Uterus (tissue), 4 donors: ENCODE data around the gene CSNK1G3. TPM values are rescaled to one million over a fixed set of nuclear protein-coding genes. Genes with fewer than 3 reads are reported as not detected.
"Not testable (repeated sequence)": the region's sequence is repeated elsewhere in the genome, so short reads cannot be mapped to it uniquely, and the experiment has no call there.

Source experiments
- DNase-seq, 2 donors: peaks; one replicate each; pipeline ENCODE4 v3.0.0-alpha.2; 2019 to 2020
- H3K27ac ChIP-seq, 2 donors: fragments of 200-600 bp; sonication (generic); 1 replicate in 1 of 2; 2 replicates in 1 of 2; pipeline ENCODE4 v1.5.1; 2016 to 2018
- H3K27me3 ChIP-seq, 2 donors: fragments of 200-600 bp; sonication (generic); one replicate each; pipeline ENCODE4 v1.5.1; 2018 to 2019; ENCODE audit warnings: control low read depth in 1 of 2
- H3K36me3 ChIP-seq, 2 donors: fragments of 200-600 bp; sonication (generic); one replicate each; pipeline ENCODE4 v1.5.1; 2019; ENCODE audit warnings: control low read depth in 1 of 2
- H3K4me1 ChIP-seq, 2 donors: fragments of 200-600 bp; sonication (generic); one replicate each; pipeline ENCODE4 v1.5.1; 2018 to 2019; ENCODE audit warnings: control low read depth in 1 of 2
- H3K4me3 ChIP-seq, 2 donors: fragments of 200-600 bp; sonication (generic); 1 replicate in 1 of 2; 2 replicates in 1 of 2; pipeline ENCODE4 v1.5.1; 2018 to 2019; ENCODE audit warnings: mild to moderate bottlenecking in 1 of 2
- H3K9me3 ChIP-seq, 2 donors: fragments of 200-600 bp; sonication (generic); one replicate each; pipeline ENCODE4 v1.5.1; 2019; ENCODE audit warnings: control low read depth in 1 of 2
- POLR2A ChIP-seq, 2 donors: fragments of 450-650 bp; IDR thresholded peaks; one replicate each; pipeline ENCODE4 v1.6.1; 2016; ENCODE audit warnings: antibody characterized with exemption in 2 of 2, mild to moderate bottlenecking in 1 of 2, moderate library complexity in 1 of 2
- intact Hi-C: fragments of 100-400 bp; cut with DNase I; formaldehyde crosslinking; loops from one replicate; pipeline ENCODE4 v1.15.1; 2023; ENCODE audit warnings: low total_unique reads
- total RNA-seq, 4 donors: library from RNA; depleted of rRNA in 3 of 4; stranded (reverse); fragments of >200 nt in 3 of 4; gene quantifications; one replicate each; pipeline versions ENCODE4 v1.1.0 to v1.2.4, GENCODE V29; 2014 to 2023
- TF ChIP-seq, protein P1 (sequence below), 4 experiments: fragments of 200-600 bp in 2 of 4; fragments of 450-650 bp in 2 of 4; sonication (generic) in 2 of 4; IDR thresholded peaks; one replicate each; pipeline ENCODE4 v1.5.1; 2016 to 2019; ENCODE audit warnings: antibody characterized with exemption in 4 of 4, mild to moderate bottlenecking in 2 of 4, moderate library complexity in 1 of 4
- donor health status: DM: yes; HTN: yes; CAD: no.

CSNK1G3 gene
- total RNA-seq = 100 to 1,000 TPM in 1 of 4 donors, 10 to 100 TPM in 3; 42.8 to 151 (median 73.4) TPM

DNA sequence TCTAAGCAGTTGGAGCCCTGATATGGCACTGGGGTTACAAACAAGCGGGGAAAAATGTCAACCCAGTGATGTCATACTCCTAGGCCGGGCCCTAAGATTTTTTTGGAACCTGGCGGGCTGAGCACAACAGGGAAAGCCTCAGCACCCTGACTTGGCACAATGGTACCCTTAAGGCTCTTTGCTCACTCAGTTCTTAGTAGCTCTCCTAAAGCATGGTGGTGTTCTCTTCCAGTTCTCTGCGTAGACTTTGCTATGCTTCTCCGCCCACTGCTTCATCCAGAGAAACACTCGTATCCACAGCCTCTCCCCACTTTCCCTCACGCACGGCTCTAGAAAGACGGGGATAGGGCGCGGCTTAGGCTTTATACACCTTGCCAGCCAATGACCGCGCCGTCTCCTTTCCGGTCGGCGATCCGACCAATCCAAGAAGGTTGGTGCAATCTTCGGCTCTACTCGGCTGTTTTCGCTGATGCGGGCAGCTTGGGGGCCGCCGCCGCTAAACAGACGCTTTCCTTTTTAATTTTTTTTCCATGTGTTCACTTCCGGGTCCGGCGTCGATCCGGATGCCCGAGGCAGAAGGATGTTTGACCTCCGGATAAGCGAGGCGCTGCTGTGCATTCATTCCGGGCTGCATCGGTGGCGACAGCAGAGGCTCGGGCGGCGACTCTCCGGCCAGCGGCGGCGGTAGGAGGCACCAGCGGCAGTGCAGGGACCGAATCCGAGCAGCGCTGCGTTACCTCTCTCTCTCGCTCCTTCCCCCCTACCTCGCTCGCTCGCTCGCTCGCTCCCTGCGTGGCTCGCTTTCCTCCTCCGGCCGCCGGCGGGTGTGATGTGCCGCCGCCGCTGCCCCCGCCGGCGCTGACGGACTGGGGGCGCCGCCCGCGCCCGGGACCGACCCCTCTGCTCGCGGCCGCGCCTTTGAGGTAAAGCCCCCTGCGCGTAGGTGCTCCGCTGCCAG lies at the start of gene CSNK1G3:
TSS of gene CSNK1G3 (plus strand) at position 530 of the 958 bp plus-strand sequence. CDS start 33,487 bp downstream, outside the sequence.
- intact Hi-C loops = no loop called here
- H3K27me3 ChIP-seq = no peaks in the 10 kb centered on the region
- H3K9me3 ChIP-seq = no peaks in the 10 kb centered on the region
- no peaks in the 10 kb centered on the region for H3K4me1 ChIP-seq
- peak; percentile 97 for DNase-seq
- H3K4me3 ChIP-seq = peak within 1 kb of the TSS; percentile 68 to 81
- H3K36me3 ChIP-seq = no peaks in the 10 kb centered on the region
- H3K27ac ChIP-seq = peak within 1 kb of the TSS; percentile 85 to 95
- TF ChIP-seq POLR2A (IDR thresholded peaks at IDR 0.05) = peak; percentile 68 to 73
- TF ChIP-seq, protein P1, sequence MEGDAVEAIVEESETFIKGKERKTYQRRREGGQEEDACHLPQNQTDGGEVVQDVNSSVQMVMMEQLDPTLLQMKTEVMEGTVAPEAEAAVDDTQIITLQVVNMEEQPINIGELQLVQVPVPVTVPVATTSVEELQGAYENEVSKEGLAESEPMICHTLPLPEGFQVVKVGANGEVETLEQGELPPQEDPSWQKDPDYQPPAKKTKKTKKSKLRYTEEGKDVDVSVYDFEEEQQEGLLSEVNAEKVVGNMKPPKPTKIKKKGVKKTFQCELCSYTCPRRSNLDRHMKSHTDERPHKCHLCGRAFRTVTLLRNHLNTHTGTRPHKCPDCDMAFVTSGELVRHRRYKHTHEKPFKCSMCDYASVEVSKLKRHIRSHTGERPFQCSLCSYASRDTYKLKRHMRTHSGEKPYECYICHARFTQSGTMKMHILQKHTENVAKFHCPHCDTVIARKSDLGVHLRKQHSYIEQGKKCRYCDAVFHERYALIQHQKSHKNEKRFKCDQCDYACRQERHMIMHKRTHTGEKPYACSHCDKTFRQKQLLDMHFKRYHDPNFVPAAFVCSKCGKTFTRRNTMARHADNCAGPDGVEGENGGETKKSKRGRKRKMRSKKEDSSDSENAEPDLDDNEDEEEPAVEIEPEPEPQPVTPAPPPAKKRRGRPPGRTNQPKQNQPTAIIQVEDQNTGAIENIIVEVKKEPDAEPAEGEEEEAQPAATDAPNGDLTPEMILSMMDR (IDR thresholded peaks at IDR 0.05) = peak in 2 of 4 experiments; percentile 9 to 11

DNA sequence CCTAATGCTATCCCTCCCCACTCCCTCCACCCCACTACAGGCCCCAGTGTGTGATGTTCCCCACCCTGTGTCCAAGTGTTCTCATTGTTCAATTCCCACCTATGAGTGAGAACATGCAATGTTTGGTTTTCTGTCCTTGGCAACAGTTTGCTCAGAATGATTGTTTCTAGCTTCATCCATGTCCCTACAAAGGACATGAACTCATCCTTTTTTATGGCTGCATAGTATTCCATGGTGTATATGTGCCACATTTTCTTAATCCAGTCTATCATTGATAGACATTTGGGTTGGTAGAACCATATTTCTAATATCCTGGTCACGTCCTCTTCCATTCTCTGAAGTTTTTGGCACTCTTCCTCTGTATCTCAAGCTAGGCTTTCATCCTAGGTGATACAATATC lies 45.1 kb upstream of the CSNK1G3 start:
- H3K4me1 ChIP-seq, H3K27me3 ChIP-seq, H3K27ac ChIP-seq, H3K36me3 ChIP-seq, intact Hi-C loops, DNase-seq, H3K4me3 ChIP-seq, H3K9me3 ChIP-seq: not testable (repeated sequence)

DNA sequence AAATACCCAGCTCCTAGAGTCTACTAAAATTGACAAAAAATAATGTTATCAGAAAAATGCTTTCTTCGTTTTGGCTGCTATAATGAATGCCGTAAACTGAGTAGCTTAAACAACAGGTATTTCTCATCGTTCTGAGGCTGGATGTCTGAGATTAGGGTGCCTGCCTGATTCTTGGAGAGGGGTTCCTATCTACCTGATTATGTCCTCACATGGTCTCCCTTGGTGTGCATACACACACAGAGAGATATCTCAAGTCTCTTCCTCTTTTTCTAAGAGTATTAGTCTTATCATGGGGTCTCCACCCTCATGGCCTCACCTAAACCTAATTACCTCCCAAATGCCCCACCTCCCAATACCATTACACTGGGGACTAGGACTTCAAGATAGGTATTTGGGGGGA lies 40.6 kb upstream of the CSNK1G3 start:
- Histone ChIP-seq H3K4me3 (no peak overlapping the region), H3K36me3 (no peaks in the 10 kb centered on the region), H3K27me3 (no peaks in the 10 kb centered on the region), H3K4me1 (no peaks in the 10 kb centered on the region), H3K9me3 (no peaks in the 10 kb centered on the region), H3K27ac (no peak overlapping the region)
- no peak for TF ChIP-seq POLR2A (IDR thresholded peaks at IDR 0.05)
- TF ChIP-seq, protein P1 (IDR thresholded peaks at IDR 0.05) = no peak
- no peak for DNase-seq
- intact Hi-C loops = no loop called here

DNA sequence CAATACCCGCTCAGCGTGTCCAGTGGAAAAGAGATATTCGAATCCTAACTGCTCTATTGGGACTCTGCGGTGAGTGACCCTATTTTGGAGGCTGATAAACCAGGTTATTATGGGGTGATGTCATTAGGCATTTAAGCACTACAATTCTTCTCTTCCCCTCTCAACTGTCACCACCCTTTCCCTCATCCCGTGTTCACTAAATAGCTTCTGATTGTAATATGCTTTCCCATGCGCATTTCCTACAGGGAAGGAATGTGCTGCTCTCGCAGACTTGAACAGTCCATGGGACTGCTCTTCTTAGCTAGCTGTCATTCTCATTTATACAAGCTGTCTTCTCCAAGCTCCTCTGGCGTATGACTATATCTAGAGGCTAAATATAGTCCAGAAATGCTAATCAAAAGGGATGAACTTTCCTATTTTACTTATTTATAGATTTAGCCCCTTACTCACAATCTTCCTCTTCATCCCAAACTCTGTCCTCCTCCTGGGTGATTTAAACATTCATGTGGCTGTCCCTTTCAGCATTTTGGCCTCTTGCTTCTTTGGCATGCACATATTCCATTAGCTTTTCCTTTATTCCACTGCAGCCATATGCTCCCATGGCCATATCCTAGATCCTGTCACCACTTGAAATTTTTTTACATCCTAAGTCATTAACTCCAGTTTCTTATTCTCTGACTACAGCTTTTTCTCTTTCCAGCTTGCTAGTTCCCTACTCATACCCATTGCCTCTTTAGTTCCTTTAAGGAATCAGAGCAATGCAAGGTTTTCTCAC lies 39.6 kb upstream of the CSNK1G3 start:
- no peaks in the 10 kb centered on the region for H3K36me3 ChIP-seq

DNA sequence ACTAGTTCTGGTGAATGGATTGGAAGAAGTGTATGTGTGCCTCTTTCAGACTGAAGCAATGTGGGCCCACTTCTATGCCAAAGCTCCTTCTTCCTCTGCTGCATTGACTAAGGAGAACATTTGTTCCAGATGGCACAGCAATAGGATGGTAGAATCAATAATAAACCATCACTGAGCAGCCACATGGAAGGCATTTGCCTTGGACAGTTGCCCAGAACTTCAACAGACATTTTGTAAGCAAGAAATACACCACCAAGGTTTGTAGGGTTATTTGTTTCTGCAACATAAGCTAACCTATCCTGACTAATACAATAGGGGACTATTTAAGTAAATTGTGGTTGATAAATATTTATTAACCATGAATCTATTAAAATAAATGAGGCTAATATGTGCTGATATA lies 37.7 kb upstream of the CSNK1G3 start:
- intact Hi-C loops = no loop called here
- TF ChIP-seq, protein P1 (IDR thresholded peaks at IDR 0.05) = no peak
- TF ChIP-seq POLR2A (IDR thresholded peaks at IDR 0.05) = no peak
- no peaks in the 10 kb centered on the region for H3K4me1 ChIP-seq

More for the DNA sequence above, 39.6 kb upstream of the CSNK1G3 start:
- Histone ChIP-seq H3K9me3 (no peaks in the 10 kb centered on the region), H3K27me3 (no peaks in the 10 kb centered on the region), H3K27ac (no peak overlapping the region), H3K4me1 (no peaks in the 10 kb centered on the region), H3K4me3 (no peak overlapping the region)
- intact Hi-C loops = no loop called here
- no peak for DNase-seq
- TF ChIP-seq POLR2A (IDR thresholded peaks at IDR 0.05) = no peak
- TF ChIP-seq, protein P1 (IDR thresholded peaks at IDR 0.05) = no peak

More for the DNA sequence above, 37.7 kb upstream of the CSNK1G3 start:
- no peak for DNase-seq
- no peak overlapping the region for H3K4me3 ChIP-seq
- H3K27me3 ChIP-seq = no peaks in the 10 kb centered on the region
- no peak overlapping the region for H3K27ac ChIP-seq
- no peaks in the 10 kb centered on the region for H3K9me3 ChIP-seq
- H3K36me3 ChIP-seq = no peaks in the 10 kb centered on the region
